Measurements from ENCODE around the gene ACOX2.

Gene ACOX2

GRCh38 chr3:58553003-58553402, 16.0 kb upstream of the ACOX2 start:
- Histone ChIP-seq H3K4me3 (ENCODE audit: low read length) (no peak overlapping the region), H3K4me2 (ENCODE audit: low read length) (no peak overlapping the region), H3K36me3 (ENCODE audit: insufficient read depth, low read length) (no peaks in the 10 kb centered on the region), H3K9ac (ENCODE audit: low read depth, low read length) (no peak overlapping the region), H3K4me1 (ENCODE audit: control insufficient read depth, insufficient read depth, low read length) (no peaks in the 10 kb centered on the region), H3K27me3 (ENCODE audit: control insufficient read depth, insufficient read depth, low read length) (peaks cover 5% of the 10 kb centered on the region), H3K9me3 (replicated peaks; ENCODE audit: low read length) (no peaks in the 10 kb centered on the region)

DNA sequence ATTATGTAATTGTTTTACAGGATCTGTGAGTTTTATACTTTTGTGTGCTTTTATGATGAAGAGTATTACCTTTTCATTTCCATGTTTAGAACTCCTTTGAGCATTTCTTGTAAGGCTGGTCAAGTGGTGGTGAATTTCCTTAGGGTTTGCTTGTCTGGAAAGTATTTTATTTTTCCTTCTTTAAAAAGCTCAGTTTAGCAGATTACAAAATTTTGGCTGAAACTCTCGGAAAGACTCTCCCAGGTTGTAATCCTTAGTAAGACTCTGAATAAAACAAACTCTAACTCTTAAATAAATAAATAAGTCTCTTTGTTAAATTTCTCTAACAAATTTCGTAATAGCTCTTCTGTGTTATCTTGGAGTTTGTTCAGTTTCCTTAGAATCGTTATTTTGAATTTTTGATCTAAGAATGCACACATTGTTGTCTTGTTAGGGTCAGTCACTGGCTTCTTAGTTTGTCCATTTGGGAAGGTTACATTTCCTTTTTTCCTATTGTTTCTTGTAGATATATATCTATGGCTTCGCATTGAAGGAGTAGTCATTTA, 14.7 kb upstream of the ACOX2 start:
- H3K4me2 ChIP-seq (ENCODE audit: low read length) = no peak overlapping the region
- no peaks in the 10 kb centered on the region for H3K4me1 ChIP-seq (ENCODE audit: control insufficient read depth, insufficient read depth, low read length)
- peaks cover 5% of the 10 kb centered on the region for H3K27me3 ChIP-seq (ENCODE audit: control insufficient read depth, insufficient read depth, low read length)
- no peaks in the 10 kb centered on the region for H3K9me3 ChIP-seq (replicated peaks; ENCODE audit: low read length)
- no peaks in the 10 kb centered on the region for H3K36me3 ChIP-seq (ENCODE audit: insufficient read depth, low read length)
- no peak overlapping the region for H3K9ac ChIP-seq (ENCODE audit: low read depth, low read length)
- H3K4me3 ChIP-seq (ENCODE audit: low read length) = no peak overlapping the region

GRCh38 chr3:58544541-58544940, 7.6 kb upstream of the ACOX2 start:
- Histone ChIP-seq H3K4me1 (ENCODE audit: control insufficient read depth, insufficient read depth, low read length) (no peaks in the 10 kb centered on the region), H3K4me2 (ENCODE audit: low read length) (no peak overlapping the region), H3K9ac (ENCODE audit: low read depth, low read length) (no peak overlapping the region), H3K27me3 (ENCODE audit: control insufficient read depth, insufficient read depth, low read length) (peaks cover 4% of the 10 kb centered on the region), H3K4me3 (ENCODE audit: low read length) (no peak overlapping the region), H3K36me3 (ENCODE audit: insufficient read depth, low read length) (no peaks in the 10 kb centered on the region), H3K9me3 (replicated peaks; ENCODE audit: low read length) (no peaks in the 10 kb centered on the region)

- no peaks in the 10 kb centered on the region for H3K36me3 ChIP-seq (ENCODE audit: insufficient read depth, low read length)
Observed at GRCh38 chr3:58540176-58540858, 3.3 kb upstream of the ACOX2 start.

DNA sequence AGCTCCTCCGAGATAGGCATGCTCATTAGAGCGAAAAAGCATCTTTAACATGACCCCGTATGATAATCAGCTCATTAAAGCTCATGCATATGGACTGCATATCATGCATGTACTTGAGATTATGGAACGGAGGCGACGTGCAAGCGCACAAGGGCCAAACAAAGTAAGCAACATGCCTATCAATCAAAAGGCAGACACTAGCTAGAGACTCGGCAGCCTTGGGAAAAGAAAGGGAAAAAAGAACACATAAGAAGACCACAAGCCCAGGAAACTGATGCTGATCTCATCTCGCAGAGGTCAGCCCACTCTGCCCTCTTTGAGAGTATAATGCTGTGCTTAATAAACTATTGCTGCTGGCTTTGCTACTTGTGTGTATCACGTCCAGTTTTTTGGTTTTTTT, 2.6 kb upstream of the ACOX2 start:
- Histone ChIP-seq H3K36me3 (ENCODE audit: insufficient read depth, low read length) (no peaks in the 10 kb centered on the region), H3K9ac (ENCODE audit: low read depth, low read length) (no peak overlapping the region), H3K27me3 (ENCODE audit: control insufficient read depth, insufficient read depth, low read length) (peaks cover 4% of the 10 kb centered on the region), H3K4me3 (ENCODE audit: low read length) (no peak overlapping the region), H3K4me1 (ENCODE audit: control insufficient read depth, insufficient read depth, low read length) (peaks cover 19% of the 10 kb centered on the region), H3K9me3 (replicated peaks; ENCODE audit: low read length) (no peaks in the 10 kb centered on the region), H3K4me2 (ENCODE audit: low read length) (no peak overlapping the region)

More at GRCh38 chr3:58540176-58540858, 3.3 kb upstream of the ACOX2 start:
- Histone ChIP-seq H3K4me2 (ENCODE audit: low read length) (no peak overlapping the region), H3K27me3 (ENCODE audit: control insufficient read depth, insufficient read depth, low read length) (peaks cover 4% of the 10 kb centered on the region), H3K4me3 (ENCODE audit: low read length) (no peak overlapping the region), H3K9me3 (replicated peaks; ENCODE audit: low read length) (no peaks in the 10 kb centered on the region), H3K4me1 (ENCODE audit: control insufficient read depth, insufficient read depth, low read length) (peaks cover 19% of the 10 kb centered on the region), H3K9ac (ENCODE audit: low read depth, low read length) (no peak overlapping the region)

GRCh38 chr3:58537412-58538301, 667 bp upstream of the ACOX2 start:
- Histone ChIP-seq H3K9ac (ENCODE audit: low read depth, low read length) (peak overlapping the region; percentile 81), H3K4me3 (ENCODE audit: low read length) (no peak overlapping the region)

GRCh38 chr3:58535531-58536500, 1.2 kb downstream of the ACOX2 start:
- Histone ChIP-seq H3K4me3 (ENCODE audit: low read length) (no peak overlapping the region), H3K9ac (ENCODE audit: low read depth, low read length) (no peak overlapping the region), H3K36me3 (ENCODE audit: insufficient read depth, low read length) (no peaks in the 10 kb centered on the region), H3K27me3 (ENCODE audit: control insufficient read depth, insufficient read depth, low read length) (no peaks in the 10 kb centered on the region), H3K9me3 (replicated peaks; ENCODE audit: low read length) (no peaks in the 10 kb centered on the region), H3K4me1 (ENCODE audit: control insufficient read depth, insufficient read depth, low read length) (peaks cover 19% of the 10 kb centered on the region), H3K4me2 (ENCODE audit: low read length) (peak overlapping the region; percentile 68)

More at GRCh38 chr3:58537412-58538301, 667 bp upstream of the ACOX2 start:
- Histone ChIP-seq H3K36me3 (ENCODE audit: insufficient read depth, low read length) (no peaks in the 10 kb centered on the region), H3K4me2 (ENCODE audit: low read length) (no peak overlapping the region), H3K4me1 (ENCODE audit: control insufficient read depth, insufficient read depth, low read length) (peaks cover 19% of the 10 kb centered on the region), H3K27me3 (ENCODE audit: control insufficient read depth, insufficient read depth, low read length) (no peaks in the 10 kb centered on the region), H3K9me3 (replicated peaks; ENCODE audit: low read length) (no peaks in the 10 kb centered on the region)

DNA sequence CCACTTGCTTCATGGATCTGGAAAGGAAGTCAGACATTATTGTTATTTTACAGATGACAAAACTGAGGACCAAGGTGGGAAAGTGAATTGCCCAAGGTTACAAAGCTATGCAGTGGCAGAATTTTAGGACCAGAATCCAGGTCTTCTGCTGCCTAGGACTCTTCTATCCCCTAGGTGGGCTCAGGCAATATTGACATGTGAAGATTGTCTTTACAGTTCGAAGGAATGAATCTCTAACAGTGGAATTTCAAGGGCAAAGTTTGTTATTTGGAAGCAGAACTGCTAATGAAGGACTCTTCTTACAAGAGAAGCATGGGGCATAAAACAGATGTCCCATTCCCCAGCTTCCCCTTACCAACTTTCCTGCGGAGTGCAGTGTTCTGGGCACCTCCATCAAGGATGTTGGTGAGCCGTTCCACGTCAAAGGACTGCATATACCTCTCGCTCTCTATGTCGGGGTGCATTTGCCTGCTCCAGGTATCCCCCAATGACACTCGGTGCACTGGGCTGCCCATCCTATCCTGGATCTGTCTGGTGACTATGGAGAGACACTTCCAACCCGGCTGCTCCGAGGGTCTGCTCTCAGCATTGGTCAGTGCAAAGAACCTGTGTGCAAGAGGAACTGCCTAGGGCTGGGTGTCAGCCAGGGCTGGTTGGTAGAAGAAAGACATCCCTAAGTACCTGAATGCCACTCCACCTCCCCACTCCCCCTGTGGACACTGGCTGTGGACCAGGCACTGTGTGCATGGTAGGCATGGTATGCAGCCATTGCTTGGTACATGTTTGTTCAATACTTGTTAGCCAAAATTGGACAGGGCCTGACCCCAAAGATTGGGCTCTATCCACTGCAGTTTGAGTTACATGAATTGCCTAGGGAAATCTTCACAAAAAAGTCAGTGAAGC, 2.1 kb downstream of the ACOX2 start:
- Histone ChIP-seq H3K4me1 (ENCODE audit: control insufficient read depth, insufficient read depth, low read length) (peaks cover 19% of the 10 kb centered on the region), H3K36me3 (ENCODE audit: insufficient read depth, low read length) (no peaks in the 10 kb centered on the region), H3K27me3 (ENCODE audit: control insufficient read depth, insufficient read depth, low read length) (no peaks in the 10 kb centered on the region), H3K9me3 (replicated peaks; ENCODE audit: low read length) (no peaks in the 10 kb centered on the region), H3K4me3 (ENCODE audit: low read length) (no peak overlapping the region), H3K4me2 (ENCODE audit: low read length) (no peak overlapping the region), H3K9ac (ENCODE audit: low read depth, low read length) (no peak overlapping the region)

- H3K9me3 ChIP-seq (replicated peaks; ENCODE audit: low read length) = no peaks in the 10 kb centered on the region
- H3K4me1 ChIP-seq (ENCODE audit: control insufficient read depth, insufficient read depth, low read length) = peaks cover 27% of the 10 kb centered on the region
- no peak overlapping the region for H3K9ac ChIP-seq (ENCODE audit: low read depth, low read length)
- H3K27me3 ChIP-seq (ENCODE audit: control insufficient read depth, insufficient read depth, low read length) = no peaks in the 10 kb centered on the region
- no peaks in the 10 kb centered on the region for H3K36me3 ChIP-seq (ENCODE audit: insufficient read depth, low read length)
- no peak overlapping the region for H3K4me2 ChIP-seq (ENCODE audit: low read length)
- no peak overlapping the region for H3K4me3 ChIP-seq (ENCODE audit: low read length)
Observed at GRCh38 chr3:58532794-58533220, 4.2 kb downstream of the ACOX2 start.

DNA sequence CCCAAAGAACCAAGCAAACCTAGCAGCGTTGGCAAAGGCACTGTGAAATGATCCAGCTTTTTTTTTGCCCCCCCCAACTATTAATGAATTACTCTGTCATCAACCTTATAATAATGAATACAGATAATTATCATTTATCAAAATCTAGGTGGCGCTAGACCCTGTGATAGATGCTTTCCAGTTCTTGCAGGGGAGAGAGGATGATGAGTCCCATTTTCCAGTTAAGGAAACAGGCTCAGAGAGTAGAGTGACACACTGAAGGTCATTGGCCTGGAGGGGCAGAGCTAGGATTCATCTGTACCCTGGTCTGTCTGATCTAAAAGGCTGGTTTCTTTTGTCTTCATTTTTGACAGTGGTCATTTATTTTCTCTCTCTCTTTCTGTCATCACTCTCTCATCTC, 5.0 kb downstream of the ACOX2 start:
- H3K4me1 ChIP-seq (ENCODE audit: control insufficient read depth, insufficient read depth, low read length) = peaks cover 21% of the 10 kb centered on the region
- H3K27me3 ChIP-seq (ENCODE audit: control insufficient read depth, insufficient read depth, low read length) = no peaks in the 10 kb centered on the region
- H3K4me3 ChIP-seq (ENCODE audit: low read length) = no peak overlapping the region
- no peaks in the 10 kb centered on the region for H3K36me3 ChIP-seq (ENCODE audit: insufficient read depth, low read length)
- H3K9me3 ChIP-seq (replicated peaks; ENCODE audit: low read length) = no peaks in the 10 kb centered on the region
- no peak overlapping the region for H3K4me2 ChIP-seq (ENCODE audit: low read length)
- H3K9ac ChIP-seq (ENCODE audit: low read depth, low read length) = no peak overlapping the region

Measured in skeletal muscle satellite cell (primary cell).